ENCODE results near the gene RCC1. TPM values are rescaled to one million over a fixed set of nuclear protein-coding genes. Genes with fewer than 3 reads are reported as not detected.
A peak's percentile ranks its signal among the peaks of the same experiment; 100 is the strongest.

The RCC1 gene
- total RNA-seq, 1 donor, result 41.9 TPM

DNA sequence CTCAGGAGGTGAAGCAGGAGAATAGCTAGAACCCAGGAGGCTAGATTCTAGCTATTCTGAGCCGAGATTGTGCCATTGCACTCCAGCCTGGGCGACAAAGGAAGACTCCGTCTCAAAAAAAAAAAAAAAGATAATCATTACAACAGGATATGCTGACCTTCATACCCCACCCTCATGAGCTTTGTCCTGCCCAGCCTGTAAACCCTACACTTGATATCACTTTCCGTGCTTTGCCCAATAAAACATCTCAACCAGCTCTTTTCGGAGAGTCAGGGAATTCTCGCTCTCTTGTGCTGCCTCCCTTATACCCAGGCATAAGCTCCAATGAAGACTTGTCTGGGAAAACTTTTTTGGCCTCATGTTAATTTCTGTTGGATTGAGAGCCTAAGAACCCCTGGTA, 45.5 kb downstream of the RCC1 start:
- H3K4me3 ChIP-seq (ENCODE audit: low read depth, low read length), result no peak overlapping the region
- TF ChIP-seq, protein P1, sequence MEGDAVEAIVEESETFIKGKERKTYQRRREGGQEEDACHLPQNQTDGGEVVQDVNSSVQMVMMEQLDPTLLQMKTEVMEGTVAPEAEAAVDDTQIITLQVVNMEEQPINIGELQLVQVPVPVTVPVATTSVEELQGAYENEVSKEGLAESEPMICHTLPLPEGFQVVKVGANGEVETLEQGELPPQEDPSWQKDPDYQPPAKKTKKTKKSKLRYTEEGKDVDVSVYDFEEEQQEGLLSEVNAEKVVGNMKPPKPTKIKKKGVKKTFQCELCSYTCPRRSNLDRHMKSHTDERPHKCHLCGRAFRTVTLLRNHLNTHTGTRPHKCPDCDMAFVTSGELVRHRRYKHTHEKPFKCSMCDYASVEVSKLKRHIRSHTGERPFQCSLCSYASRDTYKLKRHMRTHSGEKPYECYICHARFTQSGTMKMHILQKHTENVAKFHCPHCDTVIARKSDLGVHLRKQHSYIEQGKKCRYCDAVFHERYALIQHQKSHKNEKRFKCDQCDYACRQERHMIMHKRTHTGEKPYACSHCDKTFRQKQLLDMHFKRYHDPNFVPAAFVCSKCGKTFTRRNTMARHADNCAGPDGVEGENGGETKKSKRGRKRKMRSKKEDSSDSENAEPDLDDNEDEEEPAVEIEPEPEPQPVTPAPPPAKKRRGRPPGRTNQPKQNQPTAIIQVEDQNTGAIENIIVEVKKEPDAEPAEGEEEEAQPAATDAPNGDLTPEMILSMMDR (IDR thresholded peaks at IDR 0.05; ENCODE audit: insufficient read depth, low read depth, low read length), result no peak
- no peak for DNase-seq (ENCODE audit: low read depth)

DNA sequence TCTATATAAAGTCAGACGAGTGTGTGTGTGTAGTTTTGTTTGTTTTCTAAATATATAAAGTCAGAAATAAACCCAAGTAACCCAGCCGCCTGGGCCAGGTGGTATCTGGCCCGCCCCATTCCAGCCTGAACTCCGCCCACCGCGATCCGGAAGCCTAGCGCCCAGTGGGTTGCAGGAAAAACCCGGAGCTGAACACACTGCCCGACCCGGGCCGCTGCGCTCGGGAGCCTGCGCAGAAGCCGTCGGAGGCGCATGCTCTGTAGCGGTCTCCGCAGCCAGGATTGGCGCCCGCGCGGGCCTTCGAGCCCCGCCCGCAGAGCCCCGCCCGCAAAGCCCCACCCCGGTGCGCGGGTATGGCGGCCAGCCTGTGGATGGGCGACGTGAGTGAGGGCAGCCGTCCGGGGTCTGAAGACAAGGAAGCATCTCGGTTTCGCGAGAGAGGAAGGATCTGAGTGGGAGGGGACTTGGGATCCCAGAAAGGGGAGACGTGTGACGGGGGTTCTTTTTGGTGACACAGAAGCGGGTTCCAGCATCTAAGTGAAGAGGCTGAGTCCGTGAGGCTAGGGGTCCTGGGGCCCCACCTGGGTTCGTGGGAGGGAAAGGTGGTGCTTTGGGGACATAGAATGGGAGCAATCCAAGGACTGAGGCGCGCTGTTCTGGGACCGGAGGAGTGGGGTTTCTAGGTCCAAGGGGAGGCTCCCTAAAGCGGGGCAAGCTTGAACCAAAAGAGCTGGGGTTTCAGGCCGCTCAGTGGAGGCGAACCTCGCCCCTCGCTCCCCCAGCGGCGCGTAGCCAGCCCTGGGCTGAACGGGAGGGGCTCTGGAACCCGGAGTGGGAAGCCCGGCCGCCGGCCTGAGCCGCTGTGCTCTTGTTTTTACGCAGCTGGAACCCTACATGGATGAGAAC, 47.2 kb downstream of the RCC1 start, which contains the start of gene TRNAU1AP:
TRNAU1AP (plus strand) TSS at position 328 of the 906 bp plus-strand sequence; CDS start at position 354, 26 bp downstream.
- TF ChIP-seq, protein P1 (IDR thresholded peaks at IDR 0.05; ENCODE audit: insufficient read depth, low read depth, low read length), result no peak
- H3K4me3 ChIP-seq (ENCODE audit: low read depth, low read length), result peak within 1 kb of the TSS; percentile 92
- DNase-seq (ENCODE audit: low read depth), result peak; percentile 95

DNA sequence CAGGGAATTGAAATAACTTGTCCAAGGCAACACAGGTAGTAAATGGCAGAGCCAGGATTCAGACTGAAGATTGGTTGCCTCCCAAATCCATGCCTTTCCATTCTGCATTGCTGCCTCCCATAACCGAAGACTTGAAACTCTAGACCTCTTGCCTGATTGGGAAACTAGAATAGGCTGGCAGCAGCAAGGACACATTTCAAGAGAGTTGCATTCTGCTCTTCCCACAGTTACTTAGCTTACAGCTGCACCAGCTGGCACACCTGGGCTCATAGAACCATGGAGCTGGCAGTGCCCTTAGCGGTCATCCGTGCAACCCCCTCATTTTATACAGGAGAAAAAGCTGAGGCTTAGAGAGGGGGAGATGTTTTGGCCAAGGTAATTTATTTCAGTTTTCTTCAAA, 55.0 kb downstream of the RCC1 start:
- TF ChIP-seq, protein P1 (IDR thresholded peaks at IDR 0.05; ENCODE audit: insufficient read depth, low read depth, low read length), result no peak
- DNase-seq (ENCODE audit: low read depth), result no peak
- H3K4me3 ChIP-seq (ENCODE audit: low read depth, low read length), result no peak overlapping the region

DNA sequence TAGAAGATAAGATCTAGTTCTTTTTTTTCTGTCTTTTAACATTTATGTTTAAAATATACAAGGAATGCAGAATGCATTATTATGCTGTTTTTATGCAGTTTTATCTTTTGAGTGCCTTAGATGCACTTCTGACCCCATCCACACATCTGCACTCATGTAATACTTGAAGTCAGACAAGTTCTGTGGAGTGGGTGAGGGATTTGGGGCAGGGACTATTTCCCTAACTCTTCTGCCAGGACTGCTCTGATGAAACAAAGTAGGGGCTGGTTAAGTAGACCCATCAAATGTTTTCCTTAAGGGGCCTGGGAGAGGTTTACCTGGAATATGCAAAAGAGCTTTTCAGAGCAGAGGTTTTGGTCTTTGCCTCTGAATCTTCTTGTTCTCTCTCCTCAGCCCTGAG, 58.5 kb downstream of the RCC1 start:
- DNase-seq (ENCODE audit: low read depth), result no peak
- no peak overlapping the region for H3K4me3 ChIP-seq (ENCODE audit: low read depth, low read length)
- TF ChIP-seq, protein P1 (IDR thresholded peaks at IDR 0.05; ENCODE audit: insufficient read depth, low read depth, low read length), result no peak

DNA sequence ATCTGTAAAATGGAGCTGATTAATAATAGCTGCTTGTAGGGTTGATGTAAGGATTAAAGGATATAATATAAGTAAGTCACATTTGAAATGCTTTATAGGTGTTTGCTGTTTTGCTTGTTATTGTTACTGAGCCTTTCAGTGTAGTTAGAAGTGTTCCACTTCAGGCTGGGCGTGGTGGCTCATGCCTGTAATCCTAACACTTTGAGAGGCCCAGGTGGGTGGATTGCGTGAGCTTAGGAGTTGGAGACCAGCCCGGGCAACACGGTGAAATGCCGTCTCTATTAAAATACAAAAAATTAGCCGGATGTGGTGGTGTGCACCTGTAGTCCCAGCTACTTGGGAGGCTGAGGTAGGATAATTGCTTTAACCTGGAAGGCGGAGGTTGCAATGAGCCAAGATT, 59.2 kb downstream of the RCC1 start:
- DNase-seq (ENCODE audit: low read depth), result no peak
- TF ChIP-seq, protein P1 (IDR thresholded peaks at IDR 0.05; ENCODE audit: insufficient read depth, low read depth, low read length), result no peak

DNA sequence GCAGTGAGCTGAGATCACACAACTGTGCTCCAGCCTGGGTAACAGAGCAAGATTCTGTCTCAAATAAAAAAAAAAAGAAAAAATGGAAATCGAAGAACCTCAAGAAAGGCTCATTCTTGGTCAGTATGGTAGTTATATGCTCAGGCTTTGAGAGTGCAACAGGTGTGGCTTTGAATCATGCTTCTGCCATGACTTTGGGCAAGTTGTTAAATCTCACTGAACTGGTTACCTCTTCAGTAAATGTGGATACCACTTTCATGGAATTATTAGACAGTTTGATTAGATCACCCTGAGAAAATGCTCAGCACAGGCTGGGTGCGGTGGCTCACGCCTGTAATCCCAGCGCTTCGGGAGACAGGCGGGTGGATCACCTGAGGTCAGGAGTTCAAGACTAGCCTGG, 59.9 kb downstream of the RCC1 start:
- no peak for DNase-seq (ENCODE audit: low read depth)
- H3K4me3 ChIP-seq (ENCODE audit: low read depth, low read length), result no peak overlapping the region
- TF ChIP-seq, protein P1 (IDR thresholded peaks at IDR 0.05; ENCODE audit: insufficient read depth, low read depth, low read length), result no peak

More for the DNA sequence above, 59.2 kb downstream of the RCC1 start:
- no peak overlapping the region for H3K4me3 ChIP-seq (ENCODE audit: low read depth, low read length)

Data from fibroblast of villous mesenchyme (primary cell).